WTC11 (cell line): ENCODE measurements around the gene USP22. TPM values are rescaled to one million over a fixed set of nuclear protein-coding genes. Genes with fewer than 3 reads are reported as not detected.

Experiments
- ATAC-seq: fragments of 200-7000 bp; cut with Tn5 transposase; 2 replicates; pipeline ENCODE4 v1.10.0; 2021; ENCODE audit warnings: mild to moderate bottlenecking, moderate library complexity
- CTCF ChIA-PET: fragments of 300-600 bp; sonication (Branson Sonifier 250); formaldehyde crosslinking; loops from one replicate; lab custom pipeline; 2021; ENCODE audit warnings: antibody characterized with exemption; lab: Charles Lee
- POLR2A ChIA-PET: fragments of 350-600 bp; sonication (Branson Sonifier 250); formaldehyde crosslinking; loops from one replicate; lab custom pipeline; 2021; ENCODE audit warnings: antibody characterized with exemption; lab: Charles Lee
- DNase-seq: peaks from one replicate; pipeline ENCODE4 v3.0.0; 2021; ENCODE audit warnings: low spot score
- H3K27ac Mint-ChIP-seq: 2 replicates; pipeline ENCODE4 v1.8.0; 2021; ENCODE audit warnings: mixed read lengths
- H3K27me3 Mint-ChIP-seq: 2 replicates; pipeline ENCODE4 v1.8.0; 2021; ENCODE audit warnings: low read depth, mild to moderate bottlenecking, moderate library complexity, mixed read lengths
- H3K36me3 Mint-ChIP-seq: 2 replicates; pipeline ENCODE4 v1.8.0; 2021; ENCODE audit warnings: mixed read lengths
- H3K4me1 Mint-ChIP-seq: 2 replicates; pipeline ENCODE4 v1.8.0; 2022; ENCODE audit warnings: mixed read lengths
- H3K4me3 Mint-ChIP-seq: 2 replicates; pipeline ENCODE4 v1.8.0; 2021; ENCODE audit warnings: mild to moderate bottlenecking, moderate library complexity, mixed read lengths
- H3K9me3 Mint-ChIP-seq: 2 replicates; pipeline ENCODE4 v1.8.0; 2021; ENCODE audit warnings: mixed read lengths
- AR ChIP-seq: fragments of 250-450 bp; sonication (Bioruptor Pico); IDR thresholded peaks from 2 replicates; pipeline ENCODE4 v1.9.0; 2021; ENCODE audit warnings: mild to moderate bottlenecking
- ARID4B ChIP-seq: sonication (generic); formaldehyde crosslinking; IDR thresholded peaks from 2 replicates; pipeline ENCODE4 v1.8.0; 2023; ENCODE audit warnings: missing genetic modification reagents, mild to moderate bottlenecking, borderline replicate concordance
- CREB1 ChIP-seq: sonication (generic); formaldehyde crosslinking; IDR thresholded peaks from 2 replicates; pipeline ENCODE4 v1.8.0; 2023; ENCODE audit warnings: mild to moderate bottlenecking, missing genetic modification reagents
- E2F1 ChIP-seq: sonication (generic); formaldehyde crosslinking; IDR thresholded peaks from 2 replicates; pipeline ENCODE4 v1.8.0; 2022; ENCODE audit warnings: mild to moderate bottlenecking, missing genetic modification reagents
- E2F5 ChIP-seq: sonication (generic); formaldehyde crosslinking; IDR thresholded peaks from 2 replicates; pipeline ENCODE4 v1.8.1; 2022; ENCODE audit warnings: mild to moderate bottlenecking, moderate library complexity, missing genetic modification reagents
- JAZF1 ChIP-seq: fragments of 250-450 bp; sonication (Bioruptor Pico); IDR thresholded peaks from 2 replicates; pipeline ENCODE4 v1.9.0; 2021; ENCODE audit warnings: moderate library complexity, mild to moderate bottlenecking, inconsistent platforms
- MAX ChIP-seq: sonication (generic); formaldehyde crosslinking; IDR thresholded peaks from 2 replicates; pipeline ENCODE4 v1.8.0; 2022; ENCODE audit warnings: mild to moderate bottlenecking, missing genetic modification reagents
- MLX ChIP-seq: sonication (generic); formaldehyde crosslinking; IDR thresholded peaks from 2 replicates; pipeline ENCODE4 v1.8.1; 2023; ENCODE audit warnings: mild to moderate bottlenecking, missing genetic modification reagents, moderate library complexity
- PRDM15 ChIP-seq: sonication (generic); formaldehyde crosslinking; IDR thresholded peaks from 2 replicates; pipeline ENCODE4 v1.8.0; 2022; ENCODE audit warnings: missing genetic modification reagents
- TEAD1 ChIP-seq: sonication (generic); formaldehyde crosslinking; IDR thresholded peaks from 2 replicates; pipeline ENCODE4 v1.8.0; 2022; ENCODE audit warnings: mild to moderate bottlenecking, missing genetic modification reagents
- USF1 ChIP-seq: sonication (generic); formaldehyde crosslinking; IDR thresholded peaks from 2 replicates; pipeline ENCODE4 v1.8.0; 2022; ENCODE audit warnings: mild to moderate bottlenecking, missing genetic modification reagents
- ZNF281 ChIP-seq: sonication (generic); formaldehyde crosslinking; IDR thresholded peaks from 2 replicates; pipeline ENCODE4 v1.8.0; 2023; ENCODE audit warnings: mild to moderate bottlenecking, missing genetic modification reagents
- ZNF512 ChIP-seq: sonication (generic); formaldehyde crosslinking; IDR thresholded peaks from 2 replicates; pipeline ENCODE4 v1.8.1; 2022; ENCODE audit warnings: missing genetic modification reagents, borderline replicate concordance
- ZNF671 ChIP-seq: fragments of 250-450 bp; sonication (Bioruptor Pico); IDR thresholded peaks from 2 replicates; pipeline ENCODE4 v1.8.0; 2021; ENCODE audit warnings: mild to moderate bottlenecking
- total RNA-seq: library from RNA; stranded (reverse); gene quantifications from 3 replicates; pipeline ENCODE4 v1.2.3, GENCODE V29; 2021

USP22 gene
- total RNA-seq, 1 experiment from 2014 or later, result 289 TPM

- no peak for TF ChIP-seq PRDM15 (CRISPR knock-in tag)
- TF ChIP-seq ZNF671, result no peak
- TF ChIP-seq TEAD1 (CRISPR knock-in tag), result no peak
- TF ChIP-seq MLX (CRISPR knock-in tag), result no peak
- no peak for TF ChIP-seq E2F1 (CRISPR knock-in tag)
- no peak for TF ChIP-seq USF1 (CRISPR knock-in tag)
- TF ChIP-seq, all 79 proteins: peak for 0
Observed at GRCh38 chr17:20967776-20968175, 75.0 kb downstream of the USP22 start (continued).

- H3K27ac Mint-ChIP-seq, result no peak overlapping the region
- ATAC-seq (no peak), DNase-seq (no peak)
- ChIA-PET POLR2A (no interaction called here), CTCF (interaction anchor here (1.2 kb wide), 1 partner anchor 26 kb away, joined by 3 read pairs; no protein-coding TSS in a partner anchor)
- no peaks in the 10 kb centered on the region for H3K27me3 Mint-ChIP-seq
- no peaks in the 10 kb centered on the region; the same call in 1 of the 2 replicates for H3K9me3 Mint-ChIP-seq
- H3K36me3 Mint-ChIP-seq, result peaks cover 3% of the 10 kb centered on the region; the same call in 1 of the 2 replicates
- H3K4me3 Mint-ChIP-seq, result no peak overlapping the region
- H3K4me1 Mint-ChIP-seq, result peaks cover 53% of the 10 kb centered on the region
- TF ChIP-seq ZNF281 (no peak), E2F5 (CRISPR knock-in tag) (no peak), ZNF512 (CRISPR knock-in tag) (no peak), AR (CRISPR knock-in tag) (no peak), CREB1 (CRISPR knock-in tag) (no peak), MAX (CRISPR knock-in tag) (no peak), ARID4B (CRISPR knock-in tag) (no peak), JAZF1 (no peak)
Observed at GRCh38 chr17:20966870-20967269, 75.9 kb downstream of the USP22 start.
